GM23248 (cell line): ENCODE measurements around the gene SPTLC2. TPM values are rescaled to one million over a fixed set of nuclear protein-coding genes. Genes with fewer than 3 reads are reported as not detected.

Experiments
- DNase-seq: peaks from one replicate; pipeline ENCODE4 v3.0.0-alpha.2; 2015
- H2AFZ ChIP-seq: fragments of 200-600 bp; sonication (generic); 2 replicates; pipeline ENCODE4 v1.6.1; 2016; ENCODE audit warnings: antibody characterized with exemption
- H3F3A ChIP-seq: fragments of 200-600 bp; sonication (generic); 2 replicates; pipeline ENCODE4 v1.6.1; 2016; ENCODE audit warnings: mild to moderate bottlenecking, antibody characterized with exemption, mixed run types; ENCODE audit not compliant: insufficient read depth
- H3K27ac ChIP-seq: fragments of 200-600 bp; sonication (generic); 2 replicates; pipeline ENCODE4 v1.5.1; 2016; ENCODE audit warnings: mild to moderate bottlenecking
- H3K27me3 ChIP-seq: fragments of 200-600 bp; sonication (generic); replicated peaks from 2 replicates; pipeline ENCODE4 v1.6.1; 2016; ENCODE audit warnings: mild to moderate bottlenecking; ENCODE audit not compliant: insufficient read depth
- H3K36me3 ChIP-seq: fragments of 200-600 bp; sonication (generic); 2 replicates; pipeline ENCODE4 v1.6.1; 2016; ENCODE audit warnings: low read depth, mild to moderate bottlenecking
- H3K4me1 ChIP-seq: fragments of 200-600 bp; sonication (generic); 2 replicates; pipeline ENCODE4 v1.6.1; 2016; ENCODE audit warnings: mild to moderate bottlenecking; ENCODE audit not compliant: insufficient read depth
- H3K4me2 ChIP-seq: fragments of 200-600 bp; sonication (generic); one replicate; pipeline ENCODE4 v1.6.1; 2016; ENCODE audit warnings: mild to moderate bottlenecking; ENCODE audit not compliant: unreplicated experiment
- H3K4me3 ChIP-seq: fragments of 200-600 bp; sonication (generic); 2 replicates; pipeline ENCODE4 v1.5.1; 2016; ENCODE audit warnings: mild to moderate bottlenecking
- H3K79me2 ChIP-seq: fragments of 200-600 bp; sonication (generic); 2 replicates; pipeline ENCODE4 v1.6.1; 2016; ENCODE audit warnings: mild to moderate bottlenecking; ENCODE audit not compliant: insufficient read depth
- H3K9ac ChIP-seq: fragments of 200-600 bp; sonication (generic); 2 replicates; pipeline ENCODE4 v1.6.1; 2016; ENCODE audit warnings: mild to moderate bottlenecking
- H3K9me2 ChIP-seq: fragments of 200-600 bp; sonication (generic); 2 replicates; pipeline ENCODE4 v1.6.1; 2016; ENCODE audit warnings: mixed run types, mild to moderate bottlenecking, moderate library complexity; ENCODE audit not compliant: insufficient read depth
- H3K9me3 ChIP-seq: fragments of 200-600 bp; sonication (generic); one replicate; pipeline ENCODE4 v1.6.1; 2017; ENCODE audit warnings: low read depth
- H4K20me1 ChIP-seq: fragments of 200-600 bp; sonication (generic); 2 replicates; pipeline ENCODE4 v1.6.0; 2016; ENCODE audit not compliant: insufficient read depth
- EZH2 ChIP-seq: fragments of 200-600 bp; sonication (generic); IDR thresholded peaks from 2 replicates; pipeline ENCODE4 v1.6.1; 2018; ENCODE audit warnings: antibody characterized with exemption, mild to moderate bottlenecking; ENCODE audit not compliant: insufficient read depth, poor library complexity, severe bottlenecking
- EZH2phosphoT487 ChIP-seq: fragments of 200-600 bp; sonication (generic); IDR thresholded peaks from 2 replicates; pipeline ENCODE4 v1.6.1; 2018; ENCODE audit warnings: antibody characterized with exemption, moderate library complexity, mild to moderate bottlenecking, low read depth; ENCODE audit not compliant: insufficient read depth
- WGBS, 2 experiments: methylation state at CpG; one replicate each; pipeline ENCODE4 v1.1.6; 2015 to 2017; ENCODE audit warnings: low lambda C conversion rate in 2 of 2, low coverage in 1 of 2; ENCODE audit errors: missing lambda C conversion rate in 2 of 2; 5-methylcytosine and 5-hydroxymethylcytosine counted together
- in situ Hi-C: fragments of 300-500 bp; cut with MboI; formaldehyde crosslinking; loops from 2 replicates; pipeline ENCODE4 v1.15.0; 2020
- polyA plus RNA-seq: library from polyadenylated mRNA; unstranded; fragments of >200 nt; fragmentation: Nextera tagmentation; extraction: Ambion mirVana; gene quantifications from 2 replicates; pipeline ENCODE4 v1.2.1, GENCODE V29; 2016
- total RNA-seq: library from RNA; depleted of rRNA; stranded (reverse); fragments of >200 nt; shearing (Covaris generic); gene quantifications from 2 replicates; pipeline ENCODE4 v1.2.3, GENCODE V29; 2014

Gene SPTLC2
- total and polyA plus RNA-seq, 2 experiments from 2014 or later, result 44.7 to 45.6 TPM

DNA sequence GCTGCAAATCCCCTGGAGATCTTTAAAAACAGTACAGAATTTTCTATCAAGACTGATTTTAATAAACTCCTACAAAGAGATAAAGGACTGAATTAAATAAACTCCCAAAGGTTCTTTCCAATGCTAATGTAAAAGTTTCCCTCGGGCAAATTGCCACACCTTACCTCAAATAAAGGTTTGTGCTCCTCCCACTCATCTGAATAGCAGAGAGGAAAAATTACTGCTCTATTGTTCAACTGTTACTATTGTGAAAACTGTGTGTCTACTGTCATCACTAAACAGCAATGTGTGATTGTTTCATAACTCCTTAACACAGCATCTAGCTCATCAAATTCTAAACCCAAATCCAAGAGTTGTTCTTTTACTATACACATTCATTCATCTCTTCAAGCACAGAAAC lies 3.2 kb downstream of the SPTLC2 start:
- no peak overlapping the region for H3K9ac ChIP-seq
- DNase-seq, result peak; percentile 53
- no peaks in the 10 kb centered on the region for H3K36me3 ChIP-seq
- WGBS, 2 experiments, result 94 to 100% methylated on average over 1 of the region's 1 CpG
- H3K79me2 ChIP-seq, result peaks cover 79% of the 10 kb centered on the region
- H3K4me3 ChIP-seq, result peak overlapping the region; percentile 26; the same call in 1 of the 2 replicates
- H3K27ac ChIP-seq, result peak overlapping the region; percentile 21
- no peaks in the 10 kb centered on the region for H3K9me2 ChIP-seq
- TF ChIP-seq EZH2 (no peak), EZH2phosphoT487 (no peak)
- H2AFZ ChIP-seq, result no peak overlapping the region
- H3K9me3 ChIP-seq, result no peaks in the 10 kb centered on the region
- H3K4me2 ChIP-seq, result peak overlapping the region; percentile 66
- H3F3A ChIP-seq, result peaks cover 50% of the 10 kb centered on the region
- in situ Hi-C loops, result no loop called here
- H4K20me1 ChIP-seq, result no peaks in the 10 kb centered on the region; the same call in 1 of the 2 replicates
- H3K4me1 ChIP-seq, result peaks cover 35% of the 10 kb centered on the region
- no peaks in the 10 kb centered on the region for H3K27me3 ChIP-seq

DNA sequence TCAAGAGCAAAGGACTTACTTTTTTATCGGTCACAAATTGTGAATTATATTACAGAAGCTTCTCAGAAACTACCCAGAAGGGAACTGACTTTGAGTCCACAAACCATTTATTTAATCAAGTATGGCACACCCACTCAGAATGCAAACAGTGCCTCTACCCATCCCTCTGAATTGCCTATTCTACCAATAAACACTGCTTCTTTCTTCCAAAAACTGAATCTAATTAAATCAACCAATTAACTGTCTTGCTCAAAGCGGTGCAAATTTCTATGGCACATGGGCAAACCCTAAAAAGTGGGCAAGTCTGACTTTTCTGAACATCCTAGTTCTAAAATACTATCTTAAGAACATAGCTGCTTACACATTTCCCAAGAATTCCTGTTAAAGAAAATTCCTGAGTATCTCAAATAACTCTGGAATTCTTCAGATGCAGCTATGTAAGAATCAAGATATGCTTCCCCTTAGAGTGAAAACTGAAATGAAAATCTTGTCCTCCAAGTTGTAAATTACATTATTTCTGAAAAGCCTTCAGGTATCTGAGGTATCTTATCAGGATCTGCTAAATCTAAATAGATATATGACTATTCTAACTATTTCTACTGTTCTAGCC lies 4.3 kb downstream of the SPTLC2 start:
- DNase-seq, result peak; percentile 60
- Histone ChIP-seq H3K4me3 (peak overlapping the region; percentile 26), H3K9me3 (no peaks in the 10 kb centered on the region), H3K9me2 (no peaks in the 10 kb centered on the region), H3K27ac (peak overlapping the region; percentile 21), H3F3A (peaks cover 44% of the 10 kb centered on the region), H3K27me3 (no peaks in the 10 kb centered on the region), H3K36me3 (no peaks in the 10 kb centered on the region), H3K4me1 (peaks cover 35% of the 10 kb centered on the region), H3K9ac (peak overlapping the region; percentile 10), H2AFZ (no peak overlapping the region), H4K20me1 (no peaks in the 10 kb centered on the region; the same call in 1 of the 2 replicates), H3K4me2 (peak overlapping the region; percentile 66), H3K79me2 (peaks cover 89% of the 10 kb centered on the region)
- in situ Hi-C loops, result no loop called here
- WGBS, 2 experiments, result 69 to 75% methylated on average over 2 of the region's 2 CpGs
- TF ChIP-seq EZH2, result no peak
- no peak for TF ChIP-seq EZH2phosphoT487

DNA sequence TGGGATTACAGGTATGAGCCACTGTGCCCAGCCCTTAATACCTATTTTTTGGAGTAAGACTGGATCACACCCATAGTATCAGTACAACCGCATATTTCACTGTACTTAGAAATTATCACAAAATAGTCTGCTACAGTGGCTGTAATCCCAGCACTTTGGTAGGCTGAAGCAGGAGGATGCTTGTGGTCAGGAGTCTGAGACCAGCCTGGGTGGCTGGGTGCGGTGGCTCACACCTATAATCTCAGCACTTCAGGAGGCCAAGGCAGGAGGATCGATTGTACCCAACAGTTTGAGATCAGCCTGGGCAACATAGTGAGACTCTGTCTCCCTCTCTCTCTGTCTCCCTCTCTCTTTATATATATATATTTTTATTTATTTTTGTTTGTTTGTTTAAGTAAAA lies 5.9 kb downstream of the SPTLC2 start:
- Histone ChIP-seq H3K9me2 (no peaks in the 10 kb centered on the region), H3K4me1 (peaks cover 35% of the 10 kb centered on the region), H3K79me2 (peaks cover 100% of the 10 kb centered on the region), H4K20me1 (no peaks in the 10 kb centered on the region; the same call in 1 of the 2 replicates), H3K4me3 (no peak overlapping the region), H3K36me3 (no peaks in the 10 kb centered on the region; the same call in 1 of the 2 replicates), H3F3A (peaks cover 38% of the 10 kb centered on the region), H3K9ac (no peak overlapping the region), H3K4me2 (no peak overlapping the region), H3K27ac (no peak overlapping the region), H2AFZ (no peak overlapping the region), H3K9me3 (no peaks in the 10 kb centered on the region), H3K27me3 (no peaks in the 10 kb centered on the region)
- 90 to 97% methylated on average over 3 of the region's 3 CpGs for WGBS, 2 experiments
- TF ChIP-seq EZH2phosphoT487, result no peak
- TF ChIP-seq EZH2, result no peak
- DNase-seq, result no peak
- in situ Hi-C loops, result no loop called here

DNA sequence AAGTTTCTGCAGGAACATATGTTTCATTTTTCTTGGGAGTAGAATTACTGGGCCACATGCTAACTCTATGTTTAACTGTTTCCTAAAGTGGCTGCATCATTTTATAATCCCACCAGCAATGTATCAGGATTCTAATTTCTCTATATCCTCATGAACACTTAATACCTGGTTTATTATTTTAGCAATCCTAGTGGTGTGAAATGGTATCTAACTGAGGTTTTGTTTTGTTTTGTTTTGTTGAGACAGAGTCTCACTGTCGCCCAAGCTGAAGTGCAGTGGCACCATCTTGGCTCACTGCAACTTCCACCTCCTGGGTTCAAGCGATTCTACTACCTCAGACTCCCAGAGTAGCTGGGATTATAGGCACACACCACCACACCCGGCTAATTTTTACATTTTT lies 6.5 kb downstream of the SPTLC2 start:
- H2AFZ ChIP-seq, result no peak overlapping the region
- peaks cover 100% of the 10 kb centered on the region for H3K79me2 ChIP-seq
- no peak overlapping the region for H3K9ac ChIP-seq
- no peaks in the 10 kb centered on the region for H3K27me3 ChIP-seq
- no peak overlapping the region for H3K4me2 ChIP-seq
- no peak overlapping the region for H3K27ac ChIP-seq
- WGBS, 2 experiments, result 88 to 96% methylated on average over 3 of the region's 3 CpGs
- no peak for DNase-seq
- H3K9me3 ChIP-seq, result no peaks in the 10 kb centered on the region
- no peaks in the 10 kb centered on the region; the same call in 1 of the 2 replicates for H3K36me3 ChIP-seq
- H3K4me3 ChIP-seq, result no peak overlapping the region
- in situ Hi-C loops, result no loop called here
- TF ChIP-seq EZH2 (no peak), EZH2phosphoT487 (no peak)
- no peaks in the 10 kb centered on the region for H4K20me1 ChIP-seq
- H3K4me1 ChIP-seq, result peaks cover 35% of the 10 kb centered on the region
- H3K9me2 ChIP-seq, result no peaks in the 10 kb centered on the region
- H3F3A ChIP-seq, result peaks cover 32% of the 10 kb centered on the region
